Vagina (tissue), 2 donors: ENCODE data around the gene NEU4. TPM values are rescaled to one million over a fixed set of nuclear protein-coding genes. Genes with fewer than 3 reads are reported as not detected.
"Not testable (repeated sequence)": the region's sequence is repeated elsewhere in the genome, so short reads cannot be mapped to it uniquely, and the experiment has no call there.

ENCODE experiments used
- DNase-seq, 2 donors: peaks; one replicate each; pipeline ENCODE4 v3.0.0-alpha.2; 2017; ENCODE audit errors: extremely low spot score in 2 of 2
- H3K27ac ChIP-seq: fragments of 200-600 bp; sonication (generic); one replicate; pipeline ENCODE4 v1.5.1; 2019
- H3K27me3 ChIP-seq: fragments of 200-600 bp; sonication (generic); one replicate; pipeline ENCODE4 v1.5.1; 2019
- H3K36me3 ChIP-seq, 2 donors: fragments of 200-600 bp; sonication (generic); one replicate each; pipeline ENCODE4 v1.5.1; 2017 to 2019
- H3K4me1 ChIP-seq: fragments of 200-600 bp; sonication (generic); one replicate; pipeline ENCODE4 v1.5.1; 2019
- H3K4me3 ChIP-seq, 2 donors: fragments of 200-600 bp; sonication (generic); 1 replicate in 1 of 2; 2 replicates in 1 of 2; pipeline ENCODE4 v1.5.1; 2016 to 2019
- H3K9me3 ChIP-seq: fragments of 200-600 bp; sonication (generic); one replicate; pipeline ENCODE4 v1.5.1; 2019
- CTCF ChIP-seq, 3 experiments: fragments of 450-650 bp in 2 of 3; fragments of 200-600 bp in 1 of 3; sonication (generic) in 1 of 3; IDR thresholded peaks; one replicate each; pipeline ENCODE4 v1.5.1; 2017 to 2019; ENCODE audit warnings: antibody characterized with exemption in 3 of 3, mild to moderate bottlenecking in 2 of 3, moderate library complexity in 2 of 3
- POLR2A ChIP-seq, 2 donors: fragments of 450-650 bp; IDR thresholded peaks; one replicate each; pipeline ENCODE4 v1.6.1; 2017; ENCODE audit warnings: antibody characterized with exemption in 2 of 2, mild to moderate bottlenecking in 2 of 2, moderate library complexity in 2 of 2
- POLR2AphosphoS5 ChIP-seq, 2 donors: sonication (generic); formaldehyde crosslinking; IDR thresholded peaks; one replicate each; pipeline ENCODE4 v1.9.0; 2017; ENCODE audit warnings: antibody characterized with exemption in 2 of 2, mild to moderate bottlenecking in 2 of 2, low read depth in 1 of 2; ENCODE audit not compliant: insufficient read depth in 1 of 2
- intact Hi-C: fragments of 100-400 bp; cut with DNase I; formaldehyde crosslinking; loops from one replicate; pipeline ENCODE4 v1.15.1; 2023
- total RNA-seq: library from RNA; depleted of rRNA; stranded (reverse); fragments of >200 nt; gene quantifications from one replicate; pipeline ENCODE4 v1.2.3, GENCODE V29; 2016

The NEU4 gene
- total RNA-seq, 1 donor from 2014 or later = not detected

DNA sequence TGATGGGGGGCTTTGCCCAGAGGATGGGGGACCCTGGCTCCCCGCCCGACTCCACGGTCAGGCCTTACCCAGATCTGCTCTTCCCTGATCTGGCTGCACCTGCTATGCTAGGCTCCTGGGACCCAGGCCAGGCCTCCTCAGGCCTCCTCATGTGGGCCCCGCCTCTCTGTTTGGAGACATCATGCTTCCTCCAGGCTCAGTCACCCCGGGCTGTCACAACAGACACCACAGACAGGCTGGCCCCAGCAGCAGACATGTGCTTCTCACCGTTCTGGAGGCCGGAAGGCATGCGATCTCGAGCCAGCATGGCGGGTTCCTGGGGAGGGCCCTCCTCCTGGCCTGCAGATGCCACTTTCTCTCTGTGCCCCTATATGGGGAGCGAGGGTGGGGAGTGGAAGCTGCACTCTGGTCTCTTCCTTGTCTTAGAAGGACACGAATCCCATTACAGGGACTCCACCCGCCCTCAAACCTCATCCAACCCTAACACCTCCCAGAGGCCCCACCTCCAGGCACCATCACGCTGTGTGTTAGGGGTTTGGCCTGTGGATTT is 10.8 kb upstream of the NEU4 start:
- Histone ChIP-seq H3K4me1 (peaks cover 3% of the 10 kb centered on the region), H3K4me3 (no peak overlapping the region), H3K36me3 (no peaks in the 10 kb centered on the region), H3K9me3 (no peaks in the 10 kb centered on the region), H3K27ac (no peak overlapping the region), H3K27me3 (no peaks in the 10 kb centered on the region)
- intact Hi-C loops = no loop called here
- no peak for TF ChIP-seq CTCF (IDR thresholded peaks at IDR 0.05)
- no peak for TF ChIP-seq POLR2AphosphoS5 (IDR thresholded peaks at IDR 0.05; ENCODE audit: insufficient read depth in 1 of 2, low read depth in 1 of 2)
- TF ChIP-seq POLR2A (IDR thresholded peaks at IDR 0.05) = no peak
- peak; percentile 79 to 93 for DNase-seq

DNA sequence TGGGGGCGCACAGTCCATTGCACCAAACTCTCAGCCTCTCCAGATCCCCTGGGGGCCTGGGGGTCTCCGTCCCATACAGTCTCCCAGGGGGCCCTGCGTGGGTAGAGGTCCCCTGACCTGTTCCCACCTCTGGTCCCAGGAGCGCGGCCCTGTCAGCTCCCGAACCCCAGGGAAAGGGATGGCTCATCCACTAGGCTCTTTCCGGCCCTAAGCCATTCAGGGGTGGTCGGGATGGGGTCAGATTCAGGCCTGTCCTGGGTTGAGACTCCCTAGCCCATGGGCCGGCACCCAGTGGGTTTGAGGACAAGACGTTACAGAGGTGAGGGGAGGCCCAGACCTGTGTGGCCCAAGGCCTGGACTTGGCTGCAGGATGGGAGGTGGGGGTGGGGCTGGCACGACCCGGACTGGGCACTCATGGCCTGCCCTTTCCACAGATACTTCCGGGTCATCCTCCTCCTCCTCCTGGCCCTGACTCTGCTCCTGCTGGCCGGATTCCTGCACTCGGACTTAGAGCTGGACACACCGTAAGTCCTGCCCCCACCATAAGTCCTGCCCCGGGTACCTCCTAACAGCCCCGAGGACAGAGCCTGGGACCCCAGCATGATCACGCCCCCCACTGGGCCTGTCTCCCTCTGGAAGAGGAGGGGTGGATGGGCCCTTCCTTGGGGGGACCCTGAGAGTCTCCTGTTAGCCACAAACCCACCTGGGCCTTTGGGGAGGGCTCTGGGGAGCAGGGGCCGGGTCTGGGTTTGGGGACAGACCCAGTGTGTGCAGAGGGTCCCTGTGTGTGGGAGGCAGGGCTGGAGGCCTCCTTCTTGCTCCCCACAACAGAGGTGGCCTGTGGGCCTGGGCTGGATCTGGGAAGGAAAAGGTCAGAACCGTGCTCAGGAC is 10.1 kb upstream of the NEU4 start:
- Histone ChIP-seq H3K27ac (no peak overlapping the region), H3K4me3 (no peak overlapping the region), H3K4me1 (peaks cover 7% of the 10 kb centered on the region), H3K9me3 (no peaks in the 10 kb centered on the region), H3K36me3 (no peaks in the 10 kb centered on the region), H3K27me3 (no peaks in the 10 kb centered on the region)
- intact Hi-C loops = no loop called here
- TF ChIP-seq POLR2A (IDR thresholded peaks at IDR 0.05) = no peak
- TF ChIP-seq POLR2AphosphoS5 (IDR thresholded peaks at IDR 0.05; ENCODE audit: insufficient read depth in 1 of 2, low read depth in 1 of 2) = no peak
- TF ChIP-seq CTCF (IDR thresholded peaks at IDR 0.05) = no peak
- peak; percentile 77 to 83 for DNase-seq

DNA sequence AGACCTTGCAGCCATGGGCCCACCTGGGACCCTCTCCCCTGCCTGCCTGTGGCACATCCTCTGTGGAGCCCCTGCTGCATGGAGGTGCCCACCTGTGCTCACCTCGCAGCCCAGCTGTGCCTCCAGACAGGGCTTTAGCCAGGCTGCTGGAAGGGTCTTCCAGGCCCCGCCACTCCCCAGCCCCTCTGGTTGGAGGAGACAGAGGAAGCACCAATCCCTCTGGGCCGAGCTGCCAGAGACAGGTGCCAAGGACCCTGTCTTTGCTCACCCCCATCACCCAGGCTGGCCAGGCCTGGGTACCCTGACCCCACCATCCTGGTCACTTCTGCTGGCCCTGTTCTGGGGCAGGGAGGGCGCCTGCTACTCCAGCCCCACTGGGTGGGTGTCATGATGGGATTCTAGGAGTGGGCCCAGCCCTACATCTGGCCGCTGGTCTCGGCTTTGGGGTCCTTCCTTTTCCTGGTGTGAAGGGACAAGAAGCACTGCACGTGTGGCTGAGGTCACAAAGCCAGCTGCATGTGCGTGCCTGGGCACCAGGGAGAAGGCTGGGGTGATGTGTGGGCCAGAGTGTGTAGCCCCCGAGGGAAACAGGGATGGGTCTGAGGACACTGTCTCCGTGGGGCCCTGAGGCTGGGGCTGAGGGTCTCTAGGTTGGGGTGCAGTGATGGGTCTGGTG is 9.3 kb upstream of the NEU4 start:
- no peaks in the 10 kb centered on the region for H3K27me3 ChIP-seq
- no peak overlapping the region for H3K4me3 ChIP-seq
- no peak for TF ChIP-seq POLR2AphosphoS5 (IDR thresholded peaks at IDR 0.05; ENCODE audit: insufficient read depth in 1 of 2, low read depth in 1 of 2)
- no peak for TF ChIP-seq POLR2A (IDR thresholded peaks at IDR 0.05)
- TF ChIP-seq CTCF (IDR thresholded peaks at IDR 0.05) = no peak
- DNase-seq = peak in 1 of 2 donors; percentile 94
- H3K9me3 ChIP-seq = no peaks in the 10 kb centered on the region
- intact Hi-C loops = no loop called here
- H3K27ac ChIP-seq = no peak overlapping the region
- peaks cover 15% of the 10 kb centered on the region for H3K4me1 ChIP-seq
- no peaks in the 10 kb centered on the region for H3K36me3 ChIP-seq

- H3K27ac ChIP-seq, H3K4me3 ChIP-seq, intact Hi-C loops, H3K36me3 ChIP-seq, H3K27me3 ChIP-seq, H3K9me3 ChIP-seq: not testable (repeated sequence)
- H3K4me1 ChIP-seq = peaks cover 17% of the 10 kb centered on the region
- DNase-seq = peak in 1 of 2 donors; percentile 90
These were observed 8.6 kb upstream of the NEU4 start for GRCh38 chr2:241800198-241800903.
